Gastrocnemius medialis (tissue), 4 donors: Measurements from ENCODE around the gene LORICRIN. TPM values are rescaled to one million over a fixed set of nuclear protein-coding genes. Genes with fewer than 3 reads are reported as not detected.

Experiments used
- ATAC-seq, 2 donors: fragments of 150-250 bp; one replicate each; pipeline ENCODE4 v1.9.1; 2016
- DNase-seq, 2 donors: peaks; one replicate each; pipeline ENCODE4 v3.0.0-alpha.2; 2019
- H3K27ac ChIP-seq, 4 donors: fragments of 200-600 bp; sonication (generic); 1 replicate in 1 of 4; 2 replicates in 3 of 4; pipeline ENCODE4 v1.5.1; 2016 to 2018; ENCODE audit warnings: mild to moderate bottlenecking in 2 of 4, moderate library complexity in 1 of 4
- H3K27me3 ChIP-seq, 3 donors: fragments of 200-600 bp; sonication (generic) in 2 of 3; 1 replicate in 1 of 3; 2 replicates in 2 of 3; pipeline versions ENCODE4 v1.5.1 to v1.6.0; 2016 to 2019; ENCODE audit warnings: mild to moderate bottlenecking in 1 of 3, moderate library complexity in 1 of 3
- H3K36me3 ChIP-seq, 2 donors: fragments of 200-600 bp; sonication (generic) in 1 of 2; one replicate each; pipeline ENCODE4 v1.5.1; 2017 to 2018
- H3K4me1 ChIP-seq, 2 donors: fragments of 200-600 bp; sonication (generic) in 1 of 2; one replicate each; pipeline ENCODE4 v1.5.1; 2016 to 2017; ENCODE audit warnings: mild to moderate bottlenecking in 2 of 2
- H3K4me3 ChIP-seq, 4 donors: fragments of 200-600 bp; sonication (generic) in 3 of 4; 1 replicate in 1 of 4; 2 replicates in 3 of 4; pipeline ENCODE4 v1.5.1; 2016 to 2019; ENCODE audit warnings: mild to moderate bottlenecking in 2 of 4
- H3K9me3 ChIP-seq, 3 donors: fragments of 200-600 bp; sonication (generic) in 2 of 3; 1 replicate in 1 of 3; 2 replicates in 2 of 3; pipeline ENCODE4 v1.5.1; 2016 to 2019
- CTCF ChIP-seq, 5 experiments: fragments of 450-650 bp in 3 of 5; fragments of 200-600 bp in 2 of 5; sonication (generic) in 2 of 5; IDR thresholded peaks in 4 of 5; conservative IDR thresholded peaks in 1 of 5; 1 replicate in 4 of 5; 2 replicates in 1 of 5; pipeline ENCODE4 v1.5.1; 2016 to 2019; ENCODE audit warnings: antibody characterized with exemption in 5 of 5, mild to moderate bottlenecking in 3 of 5, moderate library complexity in 3 of 5
- POLR2A ChIP-seq, 2 donors: fragments of 450-650 bp; IDR thresholded peaks; one replicate each; pipeline ENCODE4 v1.6.1; 2017; ENCODE audit warnings: antibody characterized with exemption in 2 of 2, mild to moderate bottlenecking in 2 of 2, moderate library complexity in 2 of 2
- in situ Hi-C, 4 donors: fragments of 200-750 bp; cut with MboI; loops; one replicate each; pipeline versions ENCODE4 v1.15.0 to v1.8.0; 2017; ENCODE audit warnings: low sequenced_read_pairs in 4 of 4
- intact Hi-C: fragments of 100-400 bp; cut with DNase I; formaldehyde crosslinking; loops from one replicate; pipeline ENCODE4 v1.15.1; 2023; ENCODE audit warnings: low total_unique reads
- total RNA-seq, 4 donors: library from RNA; depleted of rRNA; stranded (reverse); fragments of >200 nt; gene quantifications; one replicate each; pipeline versions ENCODE4 v1.1.0 to v1.2.3, GENCODE V29; 2016

Gene LORICRIN
- total RNA-seq, 4 donors from 2014 or later, result not detected

GRCh38 chr1:153292740-153293479 is 33.4 kb downstream of the LORICRIN start:
- Histone ChIP-seq H3K4me1 (no peaks in the 10 kb centered on the region), H3K36me3 (no peaks in the 10 kb centered on the region), H3K27ac (no peak overlapping the region), H3K27me3 (peaks cover 0 to 10% (median 0%) of the 10 kb centered on the region in 3 donors), H3K4me3 (no peak overlapping the region), H3K9me3 (no peaks in the 10 kb centered on the region)
- ATAC-seq, result no peak
- intact Hi-C loops, result no loop called here
- DNase-seq, result no peak
- in situ Hi-C loops, result no loop called here
- TF ChIP-seq CTCF (IDR thresholded peaks at IDR 0.05 in 4 of 5, conservative IDR thresholded peaks at IDR 0.05 in 1 of 5) (no peak), POLR2A (IDR thresholded peaks at IDR 0.05) (no peak)

DNA sequence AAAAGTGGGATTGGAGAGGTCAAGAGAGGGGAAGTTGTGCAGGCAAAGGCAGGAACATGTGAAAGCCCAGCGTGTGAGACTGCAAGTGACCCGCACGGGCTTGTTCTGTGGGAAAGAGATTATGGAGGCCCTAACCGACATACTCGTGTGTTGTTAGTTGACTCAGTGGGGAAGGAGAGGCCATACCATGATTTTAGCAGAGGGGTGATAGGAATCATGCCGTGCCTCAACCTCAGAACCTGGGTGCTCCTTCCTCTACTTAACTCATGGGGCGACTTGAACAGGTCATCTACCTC is 33.9 kb downstream of the LORICRIN start:
- Histone ChIP-seq H3K4me3 (no peak overlapping the region), H3K36me3 (no peaks in the 10 kb centered on the region), H3K9me3 (no peaks in the 10 kb centered on the region), H3K27ac (no peak overlapping the region), H3K27me3 (peaks cover 0 to 10% (median 0%) of the 10 kb centered on the region in 3 donors), H3K4me1 (no peaks in the 10 kb centered on the region)
- ATAC-seq, result no peak
- TF ChIP-seq POLR2A (IDR thresholded peaks at IDR 0.05) (no peak), CTCF (IDR thresholded peaks at IDR 0.05 in 4 of 5, conservative IDR thresholded peaks at IDR 0.05 in 1 of 5) (no peak)
- intact Hi-C loops, result no loop called here
- in situ Hi-C loops, result no loop called here
- DNase-seq, result no peak

DNA sequence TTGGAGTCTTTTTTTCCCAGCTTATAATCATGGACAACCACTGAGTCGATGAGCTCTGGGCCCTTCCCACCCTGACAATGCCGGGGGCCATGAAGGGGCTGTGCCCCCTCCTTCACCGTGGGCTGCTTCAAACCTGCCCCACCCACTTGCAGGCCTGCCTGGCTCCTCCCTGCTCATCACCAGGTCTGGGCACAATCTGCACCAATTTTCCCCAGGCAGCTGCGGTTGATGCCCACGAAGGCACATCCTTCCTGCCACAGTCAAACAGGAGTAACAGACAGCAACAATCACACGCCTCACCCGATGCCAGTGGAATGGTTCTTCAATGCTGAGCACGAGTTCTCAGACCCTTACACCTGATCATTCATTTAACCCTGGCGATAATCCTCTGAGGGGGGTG is 34.4 kb downstream of the LORICRIN start:
- no peak for ATAC-seq
- Histone ChIP-seq H3K27ac (no peak overlapping the region), H3K4me1 (no peaks in the 10 kb centered on the region), H3K9me3 (no peaks in the 10 kb centered on the region), H3K36me3 (no peaks in the 10 kb centered on the region), H3K4me3 (no peak overlapping the region), H3K27me3 (peaks cover 0 to 10% (median 0%) of the 10 kb centered on the region in 3 donors)
- intact Hi-C loops, result no loop called here
- in situ Hi-C loops, result no loop called here
- TF ChIP-seq CTCF (IDR thresholded peaks at IDR 0.05 in 4 of 5, conservative IDR thresholded peaks at IDR 0.05 in 1 of 5) (no peak), POLR2A (IDR thresholded peaks at IDR 0.05) (no peak)
- no peak for DNase-seq

GRCh38 chr1:153302308-153302707 is 42.8 kb downstream of the LORICRIN start:
- TF ChIP-seq CTCF (IDR thresholded peaks at IDR 0.05 in 4 of 5, conservative IDR thresholded peaks at IDR 0.05 in 1 of 5) (no peak), POLR2A (IDR thresholded peaks at IDR 0.05) (no peak)
- ATAC-seq (no peak), DNase-seq (no peak)
- Histone ChIP-seq H3K27me3 (no peaks in the 10 kb centered on the region), H3K4me1 (no peaks in the 10 kb centered on the region), H3K4me3 (no peak overlapping the region), H3K36me3 (no peaks in the 10 kb centered on the region), H3K9me3 (no peaks in the 10 kb centered on the region), H3K27ac (no peak overlapping the region)
- intact Hi-C loops (no loop called here), in situ Hi-C loops (no loop called here)

DNA sequence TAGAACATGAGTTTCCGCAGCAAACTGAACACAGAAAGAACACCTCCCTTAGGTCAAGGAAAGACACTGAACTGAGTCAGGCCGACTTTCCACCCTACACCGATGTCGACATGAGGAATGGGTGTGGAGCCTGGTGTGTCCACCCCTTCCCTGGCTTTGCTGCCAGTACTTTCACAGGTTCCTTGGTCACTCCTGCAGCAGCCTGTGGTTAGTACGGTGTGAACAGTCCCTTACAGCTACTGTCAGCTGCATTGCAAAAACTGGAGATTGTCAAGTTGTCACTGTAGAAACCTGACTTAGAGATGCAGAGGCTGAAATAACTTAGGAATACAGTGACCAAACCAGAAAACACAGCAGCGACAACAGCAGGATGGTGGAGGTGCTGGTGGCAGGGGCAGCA is 46.2 kb downstream of the LORICRIN start:
- Histone ChIP-seq H3K27ac (no peak overlapping the region), H3K4me3 (no peak overlapping the region), H3K36me3 (no peaks in the 10 kb centered on the region), H3K27me3 (no peaks in the 10 kb centered on the region), H3K4me1 (no peaks in the 10 kb centered on the region), H3K9me3 (no peaks in the 10 kb centered on the region)
- intact Hi-C loops, result no loop called here
- TF ChIP-seq CTCF (IDR thresholded peaks at IDR 0.05 in 4 of 5, conservative IDR thresholded peaks at IDR 0.05 in 1 of 5) (no peak), POLR2A (IDR thresholded peaks at IDR 0.05) (no peak)
- DNase-seq, result no peak
- in situ Hi-C loops, result no loop called here
- ATAC-seq, result no peak
